Inflammatory macrophage treated with lipopolysaccharide for 1 hour (primary cell): ENCODE results near the gene CAPN8.

Experiments used
- DNase-seq, 2 donors: peaks; one replicate each; pipeline ENCODE4 v3.0.0-alpha.2; 2020 to 2022

Gene CAPN8

GRCh38 chr1:223616586-223616985 is 48.9 kb downstream of the CAPN8 start:
- DNase-seq, result no peak

- peak; percentile 29 to 75 for DNase-seq
Observed at GRCh38 chr1:223611936-223612335, 53.6 kb downstream of the CAPN8 start.

GRCh38 chr1:223609977-223610376 is 55.5 kb downstream of the CAPN8 start:
- DNase-seq, result no peak

DNA sequence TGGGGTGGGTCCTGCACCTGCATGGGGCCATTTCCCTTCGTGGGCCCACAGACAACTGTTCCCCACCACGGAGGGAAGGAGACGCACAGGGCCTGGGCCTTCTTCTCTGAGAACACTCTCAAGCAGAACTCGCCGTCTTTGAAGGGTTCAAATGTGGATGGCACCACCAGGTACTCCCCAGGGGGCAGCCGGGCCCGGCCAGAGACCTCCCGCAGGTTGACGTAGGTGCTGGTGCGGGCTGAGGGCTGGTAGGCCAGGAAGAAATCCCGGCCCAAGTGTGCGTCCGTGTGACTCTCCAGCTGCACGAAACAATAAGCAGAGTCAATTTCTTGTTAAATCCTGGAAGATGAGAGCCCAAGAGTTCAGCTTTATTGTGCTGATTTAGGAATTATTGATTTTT is 56.4 kb downstream of the CAPN8 start:
- no peak for DNase-seq

- DNase-seq, result no peak
Observed at GRCh38 chr1:223558512-223558911, 107.0 kb downstream of the CAPN8 start.

DNA sequence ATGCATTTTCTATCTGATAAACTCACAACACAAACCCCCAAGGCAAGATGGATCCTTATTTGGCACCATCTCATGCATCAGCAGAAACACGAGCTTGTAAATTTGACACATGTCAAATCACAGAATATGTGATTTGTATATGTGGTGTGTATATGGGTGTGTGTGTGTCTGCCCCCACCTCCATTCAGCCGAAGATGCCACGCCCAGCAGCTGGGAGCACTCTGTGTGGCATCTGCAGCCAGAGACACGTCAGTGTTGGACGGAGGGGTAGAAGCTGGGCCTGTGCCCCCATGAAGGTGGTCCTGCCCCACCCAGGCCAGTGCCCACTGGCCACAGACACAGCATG is 108.4 kb downstream of the CAPN8 start:
- DNase-seq, result no peak

GRCh38 chr1:223556414-223557129 is 108.9 kb downstream of the CAPN8 start:
- DNase-seq, result peak; percentile 83 to 85

DNA sequence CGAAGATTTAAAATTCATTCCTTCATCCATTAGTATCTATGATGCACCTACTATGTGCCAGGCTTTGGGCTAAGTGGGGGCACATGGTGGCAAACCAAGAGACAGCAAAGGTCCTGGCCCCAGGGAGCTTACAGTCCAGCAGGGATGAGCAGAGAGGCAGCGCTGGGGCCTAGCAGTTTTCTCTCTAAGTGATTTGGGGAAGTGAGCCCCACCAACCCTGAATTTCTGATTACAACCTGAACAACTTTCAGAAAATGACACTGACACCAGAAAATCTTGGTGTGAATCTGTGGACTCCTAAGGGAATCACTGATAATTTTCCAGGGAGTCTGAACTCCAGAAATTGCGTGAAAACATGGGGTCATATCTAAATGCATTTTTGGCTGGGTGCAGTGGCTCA is 111.5 kb downstream of the CAPN8 start:
- no peak for DNase-seq

GRCh38 chr1:223551610-223552009 is 113.9 kb downstream of the CAPN8 start:
- DNase-seq, result peak; percentile 61 to 81

GRCh38 chr1:223549740-223550139 is 115.8 kb downstream of the CAPN8 start:
- no peak for DNase-seq

GRCh38 chr1:223547316-223548114 is 118.0 kb downstream of the CAPN8 start:
- DNase-seq, result no peak

DNA sequence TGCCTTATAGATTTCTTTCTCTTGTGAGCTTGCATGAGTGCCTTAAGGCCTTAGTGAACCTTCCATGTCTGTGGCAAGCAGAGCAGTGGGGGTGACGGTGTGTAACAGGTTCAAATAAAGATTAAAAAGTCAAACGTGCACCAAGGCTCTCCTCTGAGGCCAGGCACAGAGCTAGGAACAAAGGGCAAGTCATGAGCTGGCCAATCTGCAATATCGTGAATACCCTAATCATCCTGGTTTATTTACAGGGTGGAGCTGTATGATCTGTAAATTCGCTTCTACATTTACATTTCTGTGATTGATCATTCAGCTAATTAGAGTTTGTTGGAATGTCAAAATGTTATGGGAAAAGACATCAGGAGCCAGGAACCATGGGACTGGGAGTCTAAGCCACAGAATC is 120.2 kb downstream of the CAPN8 start:
- DNase-seq, result no peak

GRCh38 chr1:223543560-223543959 is 121.9 kb downstream of the CAPN8 start:
- DNase-seq, result no peak

DNA sequence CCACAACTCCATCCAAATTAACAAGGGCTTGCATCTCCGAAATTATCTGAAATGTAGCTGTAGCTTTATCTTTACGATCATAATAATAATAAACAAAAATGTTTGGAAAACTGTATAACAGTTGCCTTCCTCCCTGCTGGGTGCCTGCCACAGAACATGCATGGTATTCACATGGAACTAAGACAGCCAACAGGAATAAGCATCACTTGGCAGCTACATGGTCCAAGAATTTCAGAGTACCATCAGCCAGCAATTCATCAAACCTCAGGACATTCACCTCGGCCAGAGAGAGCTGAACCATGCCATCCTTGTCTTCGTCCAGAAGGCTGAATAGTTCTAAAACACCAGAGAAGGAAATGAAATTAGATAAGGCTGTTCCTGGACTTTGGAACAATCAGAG is 122.7 kb downstream of the CAPN8 start:
- DNase-seq, result no peak

DNA sequence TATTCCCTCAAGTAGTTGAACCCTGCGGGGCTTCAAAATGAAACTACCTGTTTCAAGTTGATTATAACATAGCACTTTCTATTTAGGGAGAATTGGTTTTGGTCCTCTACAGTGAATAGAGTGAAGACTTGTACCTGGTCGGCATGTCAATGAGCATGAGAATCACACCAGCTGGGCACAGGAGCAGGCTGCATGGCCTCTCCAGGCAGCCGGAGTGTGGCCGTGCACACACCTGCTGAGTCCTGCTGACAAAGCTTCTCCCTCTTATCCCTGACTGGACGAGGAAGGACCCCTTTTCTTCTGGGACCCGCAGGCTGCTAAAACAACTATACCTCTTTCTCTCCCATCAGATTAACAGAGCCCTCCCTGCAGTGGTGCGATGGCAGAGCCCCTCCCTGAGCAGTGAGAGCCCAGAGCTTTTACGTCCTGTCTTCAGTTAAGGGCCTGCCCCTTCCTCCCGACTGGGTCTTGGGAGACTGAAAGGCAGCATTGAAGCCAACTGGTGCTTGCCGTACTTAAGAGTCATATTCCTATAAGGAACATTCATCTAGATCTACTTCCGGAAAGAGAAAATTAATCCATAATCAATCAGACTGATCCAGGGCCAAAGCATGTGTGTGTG is 124.9 kb downstream of the CAPN8 start:
- DNase-seq, result no peak

DNA sequence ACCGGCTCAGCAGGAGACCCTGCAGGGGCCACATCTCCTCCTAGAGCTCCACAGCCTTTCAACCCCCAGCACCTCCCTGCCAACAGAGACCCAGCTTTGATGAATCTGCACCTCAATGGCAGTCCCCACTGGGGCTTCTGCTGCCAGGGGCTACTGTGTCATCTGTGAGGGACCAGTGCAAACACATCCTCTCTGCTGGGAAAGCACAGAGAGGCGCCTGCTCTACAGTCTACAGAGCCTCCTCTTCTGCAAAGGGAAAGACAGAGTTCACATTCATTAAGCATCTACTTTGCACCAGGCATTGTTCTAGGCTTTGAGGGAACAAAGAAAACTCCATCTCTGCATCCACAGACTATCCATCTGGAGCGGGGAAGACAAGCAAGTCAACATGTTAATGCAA is 125.8 kb downstream of the CAPN8 start:
- DNase-seq, result no peak

- no peak for DNase-seq
Observed at GRCh38 chr1:223538981-223539380, 126.5 kb downstream of the CAPN8 start.

GRCh38 chr1:223535319-223535718 is 130.2 kb downstream of the CAPN8 start:
- DNase-seq, result no peak

- DNase-seq, result no peak
Observed at GRCh38 chr1:223534677-223535076, 130.8 kb downstream of the CAPN8 start.

DNA sequence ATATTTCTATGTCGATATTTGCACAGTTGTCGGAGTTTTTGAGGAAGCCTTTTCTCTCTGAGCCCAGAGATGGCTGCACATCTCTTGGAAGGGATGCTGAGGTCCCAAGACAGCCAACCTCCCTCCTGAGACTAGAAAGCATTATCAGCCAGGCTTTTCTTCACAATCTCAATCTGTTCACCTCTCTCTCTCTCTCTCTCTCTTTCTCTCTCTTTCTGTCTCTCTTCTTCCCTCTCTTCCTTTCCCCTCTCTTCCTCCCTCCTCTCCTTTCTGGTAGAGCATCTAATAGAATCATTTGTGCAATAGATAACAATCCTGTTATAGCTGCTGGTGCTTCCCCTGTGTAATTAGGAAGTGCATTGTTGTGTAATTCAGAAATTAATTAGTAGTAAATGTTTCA is 131.8 kb downstream of the CAPN8 start:
- DNase-seq, result no peak

GRCh38 chr1:223531742-223532341 is 133.7 kb downstream of the CAPN8 start:
- peak; percentile 52 to 79 for DNase-seq

GRCh38 chr1:223525957-223526356 is 139.5 kb downstream of the CAPN8 start:
- peak in 1 of 2 donors; percentile 28 for DNase-seq

DNA sequence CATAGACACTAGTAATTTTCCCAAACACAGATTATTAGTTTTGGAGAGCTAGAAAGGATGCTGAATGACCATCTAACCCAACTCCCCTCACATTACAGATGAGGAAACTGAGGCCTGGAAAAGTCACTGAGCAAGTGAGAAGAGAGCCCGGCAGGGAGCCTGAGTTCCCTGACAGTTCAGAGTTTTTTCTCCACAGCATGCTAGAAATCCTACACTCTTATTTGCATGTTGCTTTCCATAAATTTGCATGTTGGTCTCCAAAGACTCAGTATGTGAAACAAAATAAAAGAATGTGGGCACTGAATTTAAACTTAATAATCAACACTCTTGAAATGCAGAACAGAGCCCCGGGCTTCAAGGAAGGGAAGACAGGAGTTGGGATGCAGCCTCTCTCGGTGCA is 140.0 kb downstream of the CAPN8 start:
- no peak for DNase-seq
